GM21825 (cell line): Measurements from ENCODE around the gene SH2B2.

ENCODE experiments used
- ATAC-seq: cut with Tn5 transposase; IDR thresholded peaks from one replicate; pipeline ENCODE4 v1.9.1; 2021; ENCODE audit warnings: mild to moderate bottlenecking, moderate library complexity; ENCODE audit not compliant: unreplicated experiment

SH2B2 gene

DNA sequence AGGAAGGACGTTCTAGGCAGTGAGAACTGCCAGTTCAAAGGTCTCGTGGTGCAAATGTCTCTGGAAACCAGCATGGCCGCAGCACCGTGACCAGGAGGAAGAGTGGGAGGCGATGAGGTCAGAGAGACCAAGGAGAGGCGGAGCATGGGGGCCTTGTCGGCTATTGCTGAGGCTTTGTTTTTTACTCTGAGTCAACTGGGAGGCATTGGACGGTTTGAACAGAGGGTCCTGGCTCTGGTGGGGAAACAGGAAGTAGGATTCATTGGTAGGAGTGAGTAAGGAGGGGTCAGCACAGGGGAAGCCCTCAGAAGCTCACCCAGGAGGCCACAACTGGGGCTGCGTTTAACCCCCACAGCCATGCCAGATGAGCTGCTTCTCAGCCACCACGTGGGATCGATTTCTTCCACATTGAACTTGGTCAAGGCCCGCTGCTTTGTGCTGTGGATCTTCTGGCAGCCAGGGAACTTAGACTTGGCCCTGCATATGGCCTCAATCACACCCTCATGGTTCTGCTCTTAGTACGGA, 22.2 kb upstream of the SH2B2 start:
- ATAC-seq: no peak

DNA sequence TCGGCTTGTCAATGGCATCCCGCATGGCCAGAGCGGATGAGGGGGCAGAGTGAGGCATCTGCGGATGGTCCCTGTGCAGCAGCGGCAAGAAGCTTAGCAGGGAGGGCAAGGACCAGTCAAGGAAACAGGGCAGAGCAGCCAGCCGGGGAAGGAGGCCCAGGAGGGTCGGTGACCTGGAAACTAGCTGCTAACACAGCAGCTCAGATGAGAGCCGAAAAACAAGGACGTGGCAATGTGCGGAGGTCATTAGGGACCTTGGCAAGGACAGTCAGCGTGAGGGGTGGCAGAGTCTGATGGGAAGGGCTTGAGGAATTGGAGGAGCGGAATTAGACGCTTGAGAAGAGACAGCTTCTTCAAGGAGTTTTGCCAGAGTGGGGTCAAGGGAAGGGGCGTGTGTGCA, 20.1 kb upstream of the SH2B2 start:
- ATAC-seq: no peak

DNA sequence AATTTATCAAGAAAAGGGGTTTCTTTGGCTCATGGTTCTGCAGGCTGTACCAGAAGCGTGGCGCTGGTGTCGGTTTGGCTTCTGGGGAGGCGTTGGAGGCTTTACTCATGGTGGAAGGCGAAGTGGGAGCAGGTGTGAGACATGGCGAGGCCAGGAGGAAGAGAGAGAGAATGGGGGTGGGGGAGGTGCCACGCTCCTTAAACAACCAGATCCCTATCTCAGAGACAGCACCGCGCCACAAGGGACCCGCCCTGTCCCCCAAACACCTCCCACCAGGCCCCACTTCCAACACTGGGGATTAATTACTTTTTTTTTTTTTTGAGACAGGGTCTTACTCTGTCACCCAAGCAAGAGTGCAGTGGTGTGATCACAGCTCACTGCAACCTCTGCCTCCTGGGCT, 18.0 kb upstream of the SH2B2 start:
- no peak for ATAC-seq

DNA sequence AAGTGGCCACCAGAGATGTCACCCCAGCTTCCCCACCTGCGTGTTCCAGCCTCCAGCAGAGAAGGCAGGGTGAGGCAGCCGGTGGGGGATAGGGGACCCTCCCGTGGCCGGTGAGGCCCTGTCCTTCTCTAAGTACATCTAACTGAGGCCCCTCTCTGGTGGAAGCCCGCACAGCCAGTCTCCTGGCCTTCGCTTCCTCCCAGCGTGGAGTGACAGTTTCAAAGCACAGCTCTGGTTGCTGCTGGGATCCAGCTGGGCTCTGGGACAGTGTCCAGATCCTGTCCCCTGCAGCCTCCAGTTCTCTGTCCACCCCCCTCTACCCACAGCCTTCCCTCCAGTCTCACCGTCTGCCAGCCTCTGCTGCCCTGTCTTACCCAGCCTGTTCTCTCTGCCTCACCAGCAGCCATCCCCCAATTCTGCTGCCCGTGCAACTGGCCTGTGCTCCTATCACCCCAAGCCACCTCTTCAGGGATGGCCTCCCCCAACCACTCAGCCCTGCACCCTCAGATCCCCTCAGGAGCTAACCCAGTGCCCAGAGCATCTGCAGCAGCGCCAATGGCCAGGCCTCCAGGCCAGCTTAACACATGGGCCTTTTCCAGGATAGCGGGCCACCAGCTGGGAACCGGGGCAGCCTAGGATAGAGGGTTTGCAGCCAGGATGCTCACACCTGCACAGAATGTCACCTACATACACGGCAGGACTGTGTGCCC, 16.3 kb upstream of the SH2B2 start:
- no peak for ATAC-seq

DNA sequence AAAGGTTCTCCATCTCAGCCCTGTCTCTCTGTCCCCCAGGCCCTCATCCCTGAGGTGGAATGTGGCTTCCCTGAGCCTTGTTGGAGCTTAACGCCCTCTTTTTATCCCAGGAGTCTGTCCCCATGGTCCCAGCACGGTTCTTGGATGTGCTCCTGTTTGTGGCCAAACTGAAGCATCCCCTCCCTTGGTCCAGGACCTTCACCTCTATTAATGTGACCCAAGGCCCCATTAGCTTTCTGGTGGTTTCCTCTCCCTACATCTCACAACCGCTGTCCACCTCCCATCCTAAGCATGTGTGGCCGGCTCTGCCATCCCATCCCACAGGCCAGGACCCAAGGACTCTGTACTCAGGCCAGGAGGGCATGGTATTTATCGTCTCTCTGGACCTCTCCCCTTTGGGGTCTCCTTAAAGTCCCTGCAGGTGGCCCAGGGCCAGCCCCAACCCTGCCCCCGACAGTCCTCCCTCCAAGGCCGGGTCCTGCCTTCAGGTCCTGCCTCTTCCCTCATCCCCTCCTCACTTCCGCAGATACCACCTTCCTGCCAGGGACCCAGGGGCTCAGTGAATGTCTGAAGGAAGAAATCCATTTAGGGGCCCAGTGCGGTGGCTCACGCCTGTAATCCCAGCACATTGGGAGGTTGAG, 15.4 kb upstream of the SH2B2 start:
- ATAC-seq: no peak

DNA sequence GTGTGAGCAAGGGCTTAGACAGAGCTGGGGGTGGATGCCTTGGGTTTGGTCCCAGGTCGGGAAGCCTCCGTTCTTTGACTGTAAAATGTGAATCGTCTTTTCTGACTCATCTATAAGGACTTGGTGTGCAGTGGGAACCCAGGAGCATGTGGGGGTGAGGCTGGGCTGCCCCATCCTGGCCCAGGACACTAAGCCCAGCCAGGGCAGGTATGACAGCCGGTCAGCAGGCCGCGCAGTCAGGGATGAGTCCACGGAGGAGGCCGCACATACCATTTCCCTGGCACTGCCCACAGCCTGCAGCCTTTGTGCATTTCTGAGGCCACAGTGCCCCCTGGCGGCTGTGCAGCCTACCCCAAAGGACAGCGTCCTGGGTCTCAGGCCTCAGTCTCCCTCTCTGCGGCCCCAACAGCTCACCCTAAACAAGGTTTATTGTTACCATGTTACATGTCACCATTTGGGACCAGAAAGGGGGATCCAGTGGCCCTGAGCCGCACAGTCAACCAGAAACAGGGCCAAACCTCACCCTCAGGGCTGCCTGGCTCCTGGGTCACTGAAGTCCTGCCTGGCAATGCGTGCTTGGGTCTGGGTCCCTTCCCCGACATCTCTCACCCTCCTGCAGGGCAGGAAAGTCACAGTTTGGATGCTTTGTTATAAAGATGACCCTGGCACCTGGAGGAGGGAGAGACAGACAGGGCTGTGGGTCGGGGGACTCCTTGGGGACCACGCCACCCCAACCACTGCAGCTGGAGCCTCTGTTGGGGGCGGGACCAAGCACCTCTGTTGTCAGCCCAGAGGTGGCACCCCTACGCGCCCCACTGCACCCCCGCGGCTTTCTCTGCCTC, 14.4 kb upstream of the SH2B2 start:
- no peak for ATAC-seq

DNA sequence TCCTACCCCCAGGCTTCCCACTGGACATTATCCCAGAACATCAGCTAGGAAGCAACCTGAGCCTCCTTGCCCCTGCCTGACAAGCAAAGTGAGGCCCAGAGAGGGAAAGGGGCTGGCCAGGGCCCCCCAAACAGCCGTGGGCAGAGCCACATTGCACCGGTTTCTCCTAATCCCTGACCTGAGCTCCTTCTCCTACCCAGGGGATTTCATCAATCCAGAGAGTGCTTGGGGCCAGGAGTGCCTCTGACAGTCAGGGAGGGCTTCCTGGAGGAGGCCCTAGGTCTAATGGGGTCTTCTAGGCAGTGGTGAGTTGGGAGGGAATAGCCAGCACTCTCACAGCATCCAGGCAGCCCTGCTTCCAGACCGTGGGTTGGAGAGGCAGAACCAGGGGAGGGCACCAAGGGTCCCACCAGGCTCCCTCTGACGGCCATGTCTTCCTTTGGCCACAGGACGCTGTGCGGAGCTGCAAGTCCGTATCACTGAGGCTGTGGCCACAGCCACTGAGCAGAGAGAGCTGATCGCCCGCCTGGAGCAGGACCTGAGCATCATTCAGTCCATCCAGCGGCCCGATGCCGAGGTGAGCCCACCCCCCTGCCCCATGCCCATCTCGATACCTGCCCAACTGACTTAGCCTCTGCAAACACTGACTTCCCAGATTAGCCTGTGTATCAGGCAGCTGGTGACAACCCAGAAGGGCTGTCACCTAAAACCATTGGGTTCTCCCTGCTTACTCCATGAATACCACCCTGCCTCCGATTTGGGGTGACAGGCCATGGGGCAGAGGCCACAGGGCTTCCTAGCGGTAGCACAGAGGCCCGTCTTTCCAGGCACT, 13.5 kb upstream of the SH2B2 start:
- ATAC-seq: no peak

DNA sequence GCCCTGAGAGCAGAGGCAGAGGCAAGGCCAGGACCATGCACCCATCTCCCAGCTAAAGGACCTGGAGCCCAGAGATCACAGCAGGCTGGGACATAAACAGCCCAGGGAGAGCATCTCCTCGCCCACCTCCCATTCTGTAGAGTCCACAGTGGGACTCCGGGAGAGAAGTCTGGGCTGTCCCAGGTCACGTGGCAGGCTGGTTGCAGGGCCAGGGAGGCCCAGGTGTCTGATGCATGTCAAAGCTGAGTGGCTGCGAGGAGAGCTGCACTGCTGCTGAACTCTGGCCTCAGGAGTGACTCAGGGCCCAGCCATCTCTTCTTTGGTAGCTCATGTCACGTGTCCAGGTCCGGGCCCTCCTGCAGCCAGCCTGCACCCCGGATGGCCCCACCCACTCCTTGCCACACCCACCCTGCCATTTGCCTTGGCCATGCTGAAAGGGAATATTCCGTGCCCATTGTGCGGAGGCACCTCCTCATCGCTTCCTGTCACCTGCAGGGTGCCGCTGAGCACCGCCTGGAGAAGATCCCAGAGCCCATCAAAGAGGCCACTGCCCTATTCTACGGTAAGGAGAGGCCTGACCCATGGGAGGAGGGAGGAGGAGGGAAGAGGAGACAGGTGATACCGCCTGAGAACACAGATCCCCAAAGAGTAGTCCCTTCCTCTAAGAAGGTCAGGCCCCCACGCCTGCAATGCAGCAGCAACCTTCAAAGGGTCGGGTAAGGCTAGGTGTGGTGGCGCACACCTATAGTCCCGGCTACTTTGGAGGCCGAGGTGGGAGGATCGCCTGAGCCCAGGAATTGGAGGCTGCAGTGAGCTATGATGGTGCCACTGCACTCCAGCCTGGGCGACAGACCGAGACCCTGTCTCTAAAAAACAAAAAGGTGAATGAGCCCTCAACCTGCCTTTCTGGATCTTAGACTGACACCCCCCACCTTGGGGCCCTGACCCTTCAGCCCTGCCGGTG, 12.6 kb upstream of the SH2B2 start:
- ATAC-seq: no peak

DNA sequence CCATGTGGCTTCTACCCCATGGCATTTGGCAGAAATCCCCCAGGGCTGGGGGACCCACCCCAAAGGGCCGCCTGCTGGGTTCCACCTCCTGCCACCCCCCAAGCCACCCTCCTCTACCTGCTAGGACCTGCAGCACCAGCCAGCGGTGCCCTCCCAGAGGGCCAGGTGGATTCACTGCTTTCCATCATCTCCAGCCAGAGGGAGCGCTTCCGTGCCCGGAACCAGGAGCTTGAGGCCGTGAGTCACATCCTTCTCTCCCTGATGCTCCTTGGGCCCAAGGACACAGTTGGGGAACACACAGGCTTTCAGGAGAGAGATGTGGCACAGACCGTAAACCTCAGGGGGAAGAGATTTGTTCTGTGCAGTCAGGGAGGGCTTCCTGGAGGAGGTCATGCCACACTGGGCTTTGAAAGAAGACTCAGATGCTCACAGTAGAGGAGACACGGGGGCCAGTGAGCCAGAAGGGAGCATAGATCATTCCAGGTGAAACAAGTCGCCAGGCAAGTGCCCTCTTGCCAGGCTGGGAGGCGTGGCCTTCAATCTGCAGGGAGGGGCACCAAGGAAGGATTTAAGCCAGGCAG, 11.5 kb upstream of the SH2B2 start:
- no peak for ATAC-seq

DNA sequence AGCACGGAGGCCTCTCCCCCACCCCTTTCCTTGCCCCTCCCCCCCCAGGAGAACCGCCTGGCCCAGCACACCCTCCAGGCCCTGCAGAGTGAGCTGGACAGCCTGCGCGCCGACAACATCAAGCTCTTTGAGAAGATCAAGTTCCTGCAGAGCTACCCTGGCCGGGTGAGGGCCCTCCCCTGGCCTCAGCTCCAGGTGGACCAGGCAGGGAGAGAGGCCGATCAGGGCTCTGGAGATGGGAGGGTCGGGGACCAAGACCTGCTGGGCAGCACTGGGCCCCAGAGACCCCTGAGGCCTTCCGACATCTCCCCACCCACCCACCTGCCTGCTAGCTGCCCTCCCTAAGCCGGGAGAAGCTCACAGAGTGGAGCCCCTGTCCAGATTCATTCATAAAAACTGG, 8.8 kb upstream of the SH2B2 start:
- no peak for ATAC-seq

DNA sequence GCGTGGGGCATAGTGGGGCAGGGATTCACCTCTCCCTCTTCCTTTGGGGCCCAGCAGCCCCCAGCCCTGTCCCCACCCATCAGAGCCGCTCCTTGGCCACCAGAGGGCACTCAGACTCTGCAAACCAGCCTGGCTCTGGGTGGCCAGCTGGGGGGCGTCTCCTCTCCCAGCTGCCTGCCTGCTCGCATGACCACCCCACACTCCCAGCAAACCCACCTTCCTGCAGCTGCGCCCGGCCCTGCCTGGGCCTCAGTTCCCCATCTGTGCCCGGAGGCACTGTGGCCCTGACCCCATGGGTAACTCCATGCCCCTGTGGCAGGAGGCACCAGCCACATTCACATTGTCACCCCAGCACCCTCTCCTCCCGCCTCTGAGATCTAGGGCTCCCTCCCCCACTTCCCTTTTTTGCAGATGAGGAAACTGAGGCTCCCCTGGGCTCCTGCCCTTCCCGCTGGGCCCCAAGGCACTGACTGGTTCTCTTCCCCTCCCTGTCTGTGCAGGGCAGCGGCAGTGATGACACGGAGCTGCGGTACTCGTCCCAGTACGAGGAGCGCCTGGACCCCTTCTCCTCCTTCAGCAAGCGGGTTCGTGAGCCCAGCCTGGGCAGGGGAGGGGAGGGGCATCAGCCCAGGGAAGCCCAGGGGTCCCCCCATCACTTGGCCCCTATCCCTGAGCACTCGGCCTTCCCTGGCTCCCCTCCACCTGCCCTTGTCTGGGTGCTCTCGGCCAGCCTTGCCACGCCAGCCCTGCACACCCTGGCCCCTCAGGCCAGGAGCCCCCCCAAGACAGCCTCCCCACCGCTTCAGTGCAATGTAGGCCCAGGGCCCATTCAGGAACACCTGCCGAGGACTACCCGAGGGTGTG, 6.9 kb upstream of the SH2B2 start:
- peak; percentile 74 for ATAC-seq

DNA sequence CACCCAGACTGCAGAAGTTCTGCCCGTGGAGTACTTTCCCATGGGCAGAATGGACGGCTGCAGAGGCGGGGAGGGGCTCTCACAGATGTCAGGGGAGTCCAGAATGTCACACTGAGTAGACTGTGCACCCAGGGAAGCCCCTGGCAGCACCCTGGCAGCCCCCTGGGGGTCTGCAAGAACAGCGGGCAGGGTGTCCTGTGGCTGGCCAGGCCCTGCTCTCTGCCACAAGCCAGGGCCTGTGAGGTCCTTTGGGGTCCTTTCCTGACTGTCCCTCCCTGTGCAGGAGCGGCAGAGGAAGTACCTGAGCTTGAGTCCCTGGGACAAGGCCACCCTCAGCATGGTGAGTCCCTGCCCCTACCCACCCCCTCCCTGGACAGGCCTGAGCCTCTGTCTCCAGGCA, 6.1 kb upstream of the SH2B2 start:
- ATAC-seq: no peak

DNA sequence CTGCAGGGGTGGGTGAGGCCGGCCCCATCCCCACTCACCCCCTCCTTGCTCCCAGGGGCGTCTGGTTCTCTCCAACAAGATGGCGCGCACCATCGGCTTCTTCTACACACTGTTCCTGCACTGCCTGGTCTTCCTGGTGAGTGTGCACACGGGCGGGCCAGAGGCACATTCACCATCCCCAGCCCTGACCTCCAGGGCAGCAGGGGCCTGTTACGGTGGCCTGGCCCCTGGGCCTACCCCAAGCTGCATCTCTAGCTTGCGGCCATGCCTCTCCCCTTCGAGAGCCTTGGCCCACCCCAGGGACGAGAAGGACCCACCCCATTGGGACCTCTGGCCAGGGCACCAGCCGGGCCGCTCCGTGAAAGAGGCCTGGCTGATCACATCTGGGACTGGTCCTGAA, 4.9 kb upstream of the SH2B2 start:
- no peak for ATAC-seq

DNA sequence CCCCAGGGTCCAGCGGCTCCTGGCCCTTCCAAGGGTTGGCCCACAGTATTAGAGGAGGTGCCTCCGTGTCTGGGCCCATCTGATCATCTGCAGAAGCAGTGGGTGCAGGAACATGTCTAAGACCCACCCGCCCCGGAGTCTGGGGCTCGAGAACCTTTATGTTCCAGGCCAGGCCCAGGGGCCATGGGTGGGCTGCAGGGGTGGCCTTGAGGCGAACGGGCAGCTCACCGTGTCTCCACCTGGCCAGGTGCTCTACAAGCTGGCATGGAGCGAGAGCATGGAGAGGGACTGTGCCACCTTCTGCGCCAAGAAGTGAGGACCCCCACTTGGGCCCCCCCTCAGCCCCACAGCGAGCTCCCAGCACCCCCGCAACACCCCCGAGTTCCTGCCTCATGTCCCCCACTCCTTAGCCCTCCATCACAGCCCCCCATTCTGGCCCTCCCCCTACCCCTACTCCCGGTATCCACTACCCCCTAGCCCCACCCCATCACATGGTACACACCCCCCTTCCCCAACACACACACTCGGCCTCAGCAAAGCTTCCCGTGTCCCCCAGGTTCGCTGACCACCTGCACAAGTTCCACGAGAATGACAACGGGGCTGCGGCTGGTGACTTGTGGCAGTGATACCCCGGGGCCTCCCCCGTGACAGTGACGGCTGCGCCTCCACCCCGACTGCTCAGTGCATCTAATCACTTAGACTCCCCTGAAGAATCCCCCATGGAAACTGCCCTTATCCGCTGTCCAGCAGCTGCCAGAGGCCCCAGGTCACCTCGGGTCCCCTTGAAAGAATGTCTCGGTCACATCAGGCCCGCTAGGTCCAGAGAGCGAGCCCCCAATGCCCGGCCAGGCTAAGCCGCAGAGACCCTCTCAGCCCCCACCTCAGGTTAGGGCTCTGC, 4.0 kb upstream of the SH2B2 start:
- no peak for ATAC-seq

DNA sequence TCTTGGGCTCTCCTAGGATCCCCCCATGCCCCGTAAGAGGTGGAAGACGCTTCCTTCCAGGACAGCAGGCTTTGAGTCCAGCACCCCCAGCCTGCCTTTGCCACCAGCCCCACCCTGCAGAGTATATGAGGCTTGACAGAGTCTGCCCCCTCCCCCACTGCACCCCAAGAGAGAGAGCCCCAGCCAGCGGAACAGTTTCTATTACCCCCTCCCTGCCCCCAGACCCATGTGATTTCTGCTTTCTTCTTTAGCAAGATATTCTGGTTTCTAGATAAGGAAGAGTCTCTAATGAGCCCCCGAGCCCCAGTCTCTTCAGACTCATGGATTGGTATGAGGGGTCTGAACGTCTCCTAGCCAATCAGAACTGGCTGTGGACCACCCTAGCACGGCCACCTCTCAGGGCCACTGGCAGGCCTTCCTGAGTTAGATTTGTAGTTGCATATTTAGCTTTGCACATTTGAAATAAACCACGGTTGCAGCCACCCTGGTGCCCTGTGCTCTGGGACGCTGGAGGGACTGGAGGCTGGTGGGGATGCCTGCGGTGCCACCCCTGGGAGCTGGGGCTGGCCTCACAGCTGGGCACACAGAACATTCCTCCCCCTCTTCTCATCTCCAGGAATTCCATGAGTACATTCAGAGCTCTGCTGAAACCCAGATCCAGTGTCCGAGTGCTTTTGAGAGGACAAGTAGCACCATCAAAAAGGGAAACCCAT, 3.0 kb upstream of the SH2B2 start:
- ATAC-seq: no peak

DNA sequence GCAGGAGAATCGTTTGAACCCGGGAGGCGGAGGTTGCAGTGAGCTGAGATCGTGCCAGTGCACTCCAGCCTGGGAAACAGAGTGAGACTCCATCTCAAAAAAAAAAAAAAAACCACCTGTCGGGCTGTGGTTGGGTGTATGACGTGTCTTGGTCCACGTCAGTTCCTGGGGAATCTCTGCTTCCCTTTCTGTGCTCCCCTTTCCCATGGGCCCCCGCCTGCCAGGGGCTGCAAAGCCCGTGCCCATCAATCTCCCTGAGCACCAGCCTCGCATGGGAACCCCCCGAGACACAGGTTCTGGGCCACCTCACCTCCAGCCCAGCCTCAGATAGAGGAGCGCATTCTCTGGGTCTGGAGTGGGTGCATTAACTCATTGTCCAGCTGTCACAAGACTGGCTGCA, 2.3 kb upstream of the SH2B2 start:
- no peak for ATAC-seq
